Immature natural killer cell (primary cell): Measurements from ENCODE around the gene UCHL5. TPM values are rescaled to one million over a fixed set of nuclear protein-coding genes. Genes with fewer than 3 reads are reported as not detected.

Experiments
- DNase-seq, 3 donors: peaks; one replicate each; pipeline ENCODE4 v3.0.0; 2022; ENCODE audit warnings: mixed read lengths in 1 of 3
- H3K27ac Mint-ChIP-seq, 6 donors: one replicate each; pipeline ENCODE4 v1.8.0; 2020; ENCODE audit warnings: mixed read lengths in 6 of 6, mild to moderate bottlenecking in 5 of 6, inconsistent platforms in 4 of 6, moderate library complexity in 3 of 6
- H3K27me3 Mint-ChIP-seq, 3 donors: one replicate each; pipeline ENCODE4 v1.8.0; 2020 to 2021; ENCODE audit warnings: low read depth in 3 of 3, mild to moderate bottlenecking in 3 of 3, mixed read lengths in 3 of 3, moderate library complexity in 3 of 3, inconsistent platforms in 1 of 3
- H3K36me3 Mint-ChIP-seq, 3 donors: one replicate each; pipeline ENCODE4 v1.8.0; 2020; ENCODE audit warnings: mixed read lengths in 3 of 3, inconsistent platforms in 2 of 3, mild to moderate bottlenecking in 2 of 3
- H3K4me1 Mint-ChIP-seq, 2 donors: one replicate each; pipeline ENCODE4 v1.8.0; 2020; ENCODE audit warnings: inconsistent platforms in 2 of 2, mild to moderate bottlenecking in 2 of 2, mixed read lengths in 2 of 2, moderate library complexity in 1 of 2
- H3K4me3 Mint-ChIP-seq, 5 donors: one replicate each; pipeline ENCODE4 v1.8.0; 2020; ENCODE audit warnings: mild to moderate bottlenecking in 5 of 5, mixed read lengths in 5 of 5, inconsistent platforms in 3 of 5, moderate library complexity in 3 of 5
- H3K9me3 Mint-ChIP-seq, 6 donors: one replicate each; pipeline ENCODE4 v1.8.0; 2020; ENCODE audit warnings: mild to moderate bottlenecking in 6 of 6, mixed read lengths in 6 of 6, inconsistent platforms in 4 of 6, moderate library complexity in 3 of 6
- polyA plus RNA-seq, 3 donors: library from polyadenylated mRNA; unstranded; fragments of 300-500 nt; fragmentation: Illumina TruSeq; gene quantifications; one replicate each; pipeline ENCODE4 v1.2.3, GENCODE V29; 2021

The UCHL5 gene
- polyA plus RNA-seq, 3 donors from 2014 or later, result 95.6 to 149 (median 111) TPM

GRCh38 chr1:193083365-193084088 is 24.4 kb upstream of the UCHL5 start:
- Mint-ChIP-seq H3K4me1 (peaks cover 0 to 8% of the 10 kb centered on the region in 2 donors), H3K27ac (no peak overlapping the region), H3K4me3 (no peak overlapping the region), H3K9me3 (no peaks in the 10 kb centered on the region), H3K27me3 (no peaks in the 10 kb centered on the region), H3K36me3 (peaks cover 14 to 33% (median 31%) of the 10 kb centered on the region in 3 donors)
- no peak for DNase-seq

GRCh38 chr1:193079187-193079586 is 20.0 kb upstream of the UCHL5 start:
- Mint-ChIP-seq H3K36me3 (peaks cover 30 to 39% (median 35%) of the 10 kb centered on the region in 3 donors), H3K4me1 (peaks cover 6 to 38% of the 10 kb centered on the region in 2 donors), H3K27ac (peak overlapping the region in 1 of 6 donors; percentile 8), H3K27me3 (no peaks in the 10 kb centered on the region), H3K9me3 (no peaks in the 10 kb centered on the region), H3K4me3 (no peak overlapping the region)
- DNase-seq, result no peak

- peak overlapping the region in 3 of 6 donors; percentile 4 to 24 (median 14) for H3K27ac Mint-ChIP-seq
- H3K27me3 Mint-ChIP-seq, result no peaks in the 10 kb centered on the region
- H3K36me3 Mint-ChIP-seq, result peaks cover 30 to 39% (median 33%) of the 10 kb centered on the region in 3 donors
- DNase-seq, result no peak
- no peaks in the 10 kb centered on the region for H3K9me3 Mint-ChIP-seq
- no peak overlapping the region for H3K4me3 Mint-ChIP-seq
- peaks cover 6 to 40% of the 10 kb centered on the region in 2 donors for H3K4me1 Mint-ChIP-seq
Measured at GRCh38 chr1:193077991-193078390, 18.8 kb upstream of the UCHL5 start.

- Mint-ChIP-seq H3K36me3 (peaks cover 0 to 3% (median 0%) of the 10 kb centered on the region in 3 donors), H3K9me3 (no peaks in the 10 kb centered on the region), H3K27ac (peak overlapping the region; percentile 86 to 95 (median 90)), H3K4me3 (peak overlapping the region; percentile 44 to 81 (median 61)), H3K27me3 (peaks cover 0 to 2% (median 0%) of the 10 kb centered on the region in 3 donors), H3K4me1 (peaks cover 45 to 79% of the 10 kb centered on the region in 2 donors)
- peak in 2 of 3 donors; percentile 16 to 25 for DNase-seq
Measured at GRCh38 chr1:193070942-193071341, 11.8 kb upstream of the UCHL5 start.

GRCh38 chr1:193070386-193070753 is 11.2 kb upstream of the UCHL5 start:
- peak overlapping the region; percentile 54 to 86 (median 73) for H3K4me3 Mint-ChIP-seq
- peak overlapping the region; percentile 88 to 96 (median 92) for H3K27ac Mint-ChIP-seq
- H3K9me3 Mint-ChIP-seq, result no peaks in the 10 kb centered on the region
- DNase-seq, result peak; percentile 17 to 31 (median 19)
- H3K4me1 Mint-ChIP-seq, result peaks cover 47 to 79% of the 10 kb centered on the region in 2 donors
- H3K27me3 Mint-ChIP-seq, result peaks cover 0 to 2% (median 0%) of the 10 kb centered on the region in 3 donors
- peaks cover 0 to 3% (median 0%) of the 10 kb centered on the region in 3 donors for H3K36me3 Mint-ChIP-seq

GRCh38 chr1:193069748-193070385 is 10.7 kb upstream of the UCHL5 start:
- Mint-ChIP-seq H3K27ac (peak overlapping the region; percentile 88 to 96 (median 92)), H3K4me3 (peak overlapping the region; percentile 54 to 86 (median 73)), H3K27me3 (peaks cover 0 to 2% (median 0%) of the 10 kb centered on the region in 3 donors), H3K4me1 (peaks cover 50 to 79% of the 10 kb centered on the region in 2 donors), H3K9me3 (no peaks in the 10 kb centered on the region), H3K36me3 (peaks cover 0 to 3% (median 0%) of the 10 kb centered on the region in 3 donors)
- peak; percentile 8 to 25 (median 22) for DNase-seq

- peaks cover 0 to 2% (median 0%) of the 10 kb centered on the region in 3 donors for H3K27me3 Mint-ChIP-seq
- H3K36me3 Mint-ChIP-seq, result peaks cover 0 to 7% (median 3%) of the 10 kb centered on the region in 3 donors
- no peak for DNase-seq
- H3K4me1 Mint-ChIP-seq, result peaks cover 61 to 89% of the 10 kb centered on the region in 2 donors
- H3K27ac Mint-ChIP-seq, result peak overlapping the region; percentile 26 to 89 (median 52)
- H3K9me3 Mint-ChIP-seq, result no peaks in the 10 kb centered on the region
- no peak overlapping the region for H3K4me3 Mint-ChIP-seq
Measured at GRCh38 chr1:193068013-193068412, 8.9 kb upstream of the UCHL5 start.

- H3K9me3 Mint-ChIP-seq, result no peaks in the 10 kb centered on the region
- H3K27ac Mint-ChIP-seq, result peak overlapping the region in 5 of 6 donors; percentile 14 to 49 (median 31)
- H3K4me1 Mint-ChIP-seq, result peaks cover 57 to 90% of the 10 kb centered on the region in 2 donors
- peaks cover 0 to 9% (median 3%) of the 10 kb centered on the region in 3 donors for H3K36me3 Mint-ChIP-seq
- H3K27me3 Mint-ChIP-seq, result peaks cover 0 to 2% (median 0%) of the 10 kb centered on the region in 3 donors
- no peak for DNase-seq
- no peak overlapping the region for H3K4me3 Mint-ChIP-seq
Measured at GRCh38 chr1:193066606-193067005, 7.4 kb upstream of the UCHL5 start.

GRCh38 chr1:193065954-193066353 is 6.8 kb upstream of the UCHL5 start:
- Mint-ChIP-seq H3K4me1 (peaks cover 57 to 90% of the 10 kb centered on the region in 2 donors), H3K4me3 (peak overlapping the region in 1 of 5 donors; percentile 7), H3K36me3 (peaks cover 0 to 9% (median 3%) of the 10 kb centered on the region in 3 donors), H3K27me3 (peaks cover 0 to 2% (median 0%) of the 10 kb centered on the region in 3 donors), H3K9me3 (no peaks in the 10 kb centered on the region), H3K27ac (peak overlapping the region in 5 of 6 donors; percentile 1 to 49 (median 31))
- DNase-seq, result no peak

GRCh38 chr1:193062698-193063463 is 3.7 kb upstream of the UCHL5 start:
- peaks cover 0 to 9% (median 3%) of the 10 kb centered on the region in 3 donors for H3K36me3 Mint-ChIP-seq
- no peaks in the 10 kb centered on the region for H3K9me3 Mint-ChIP-seq
- peak overlapping the region in 3 of 6 donors; percentile 21 to 62 (median 50) for H3K27ac Mint-ChIP-seq
- H3K4me3 Mint-ChIP-seq, result peak overlapping the region in 2 of 5 donors; percentile 8 to 16
- H3K4me1 Mint-ChIP-seq, result peaks cover 58 to 79% of the 10 kb centered on the region in 2 donors
- no peak for DNase-seq
- peaks cover 7 to 22% (median 12%) of the 10 kb centered on the region in 3 donors for H3K27me3 Mint-ChIP-seq

- Mint-ChIP-seq H3K27me3 (peaks cover 8 to 20% (median 12%) of the 10 kb centered on the region in 3 donors), H3K27ac (peak overlapping the region; percentile 55 to 100 (median 96)), H3K4me3 (peak overlapping the region; percentile 89 to 100 (median 95)), H3K9me3 (no peaks in the 10 kb centered on the region), H3K4me1 (peaks cover 64 to 81% of the 10 kb centered on the region in 2 donors), H3K36me3 (peaks cover 0 to 9% (median 3%) of the 10 kb centered on the region in 3 donors)
- no peak for DNase-seq
Measured at GRCh38 chr1:193060938-193061337, 1.8 kb upstream of the UCHL5 start.

GRCh38 chr1:193060406-193060805 is 1.2 kb upstream of the UCHL5 start:
- peaks cover 58 to 77% of the 10 kb centered on the region in 2 donors for H3K4me1 Mint-ChIP-seq
- peaks cover 8 to 20% (median 12%) of the 10 kb centered on the region in 3 donors for H3K27me3 Mint-ChIP-seq
- peak overlapping the region; percentile 89 to 100 (median 95) for H3K4me3 Mint-ChIP-seq
- DNase-seq, result no peak
- peaks cover 0 to 9% (median 3%) of the 10 kb centered on the region in 3 donors for H3K36me3 Mint-ChIP-seq
- no peaks in the 10 kb centered on the region for H3K9me3 Mint-ChIP-seq
- peak overlapping the region; percentile 95 to 100 (median 98) for H3K27ac Mint-ChIP-seq

- Mint-ChIP-seq H3K9me3 (no peaks in the 10 kb centered on the region), H3K36me3 (peaks cover 0 to 9% (median 3%) of the 10 kb centered on the region in 3 donors), H3K4me3 (peak overlapping the region; percentile 89 to 100 (median 95)), H3K27ac (peak overlapping the region; percentile 95 to 100 (median 98)), H3K4me1 (peaks cover 56 to 77% of the 10 kb centered on the region in 2 donors), H3K27me3 (peaks cover 8 to 20% (median 12%) of the 10 kb centered on the region in 3 donors)
- no peak for DNase-seq
Measured at GRCh38 chr1:193060115-193060403, 899 bp upstream of the UCHL5 start.
